ENCODE data around the gene CAMKK1. TPM values are rescaled to one million over a fixed set of nuclear protein-coding genes. Genes with fewer than 3 reads are reported as not detected.

The CAMKK1 gene
- total and polyA plus RNA-seq, 9 of the 15 experiments (the other 6 are each of a cell fraction or from before 2014, with no cell fraction given) = 0.34 to 7.5 (median 4.9) TPM

DNA sequence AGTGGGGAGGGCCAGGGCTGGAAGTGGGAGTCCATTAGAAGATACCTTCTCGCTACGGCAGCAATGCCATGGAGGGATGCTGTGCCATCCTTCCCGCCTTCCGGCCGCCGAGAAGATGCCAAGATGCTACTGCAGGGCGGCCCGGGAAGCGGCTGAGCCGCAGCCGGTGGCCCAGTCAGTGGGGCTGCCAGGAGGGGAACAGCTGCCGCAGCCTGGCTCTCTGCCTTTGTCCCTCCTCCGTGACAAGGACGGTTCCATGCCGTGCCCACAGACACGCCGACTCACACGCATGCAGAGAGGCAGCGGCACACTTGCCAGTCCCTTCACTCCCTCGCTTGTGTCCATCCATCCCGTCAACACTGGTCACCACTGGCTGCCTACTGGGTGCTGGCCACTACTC, 26.6 kb downstream of the CAMKK1 start:
- H3K9me3 ChIP-seq (replicated peaks; ENCODE audit: control insufficient read depth, insufficient read depth, low read depth, low read length) = no peaks in the 10 kb centered on the region
- peaks cover 5 to 20% of the 10 kb centered on the region in 2 experiments; a peak in 4 of 5 replicates for H3K4me1 ChIP-seq (replicated peaks in 1 of 2; ENCODE audit: control insufficient read depth in 2 of 2, insufficient read depth in 2 of 2, low read length in 2 of 2)
- no TSS peak for BruUV-seq (replicated peaks)
- no peaks in the 10 kb centered on the region for H3K79me2 ChIP-seq (ENCODE audit: control insufficient read depth, insufficient read depth, low read length)
- ChIA-PET POLR2A (no interaction called here), CTCF (ENCODE audit: low intra/inter-chr PET ratio) (no interaction called here)
- H4K20me1 ChIP-seq (replicated peaks; ENCODE audit: control insufficient read depth, insufficient read depth, low read length) = no peaks in the 10 kb centered on the region
- no peak overlapping the region for H2AFZ ChIP-seq (ENCODE audit: low read depth, low read length)
- no peak overlapping the region for H3K27ac ChIP-seq (ENCODE audit: extremely low read depth, low read depth, low read length)
- TF ChIP-seq TCFL5 (CRISPR knock-in tag; conservative IDR thresholded peaks at IDR 0.05) = no peak
- no peak for TF ChIP-seq JUN (IDR thresholded peaks at IDR 0.05; ENCODE audit: borderline replicate concordance, low read depth, low read length)
- TF ChIP-seq JUN (CRISPR knock-in tag; IDR thresholded peaks at IDR 0.05; ENCODE audit: borderline replicate concordance) = no peak
- no peak for TF ChIP-seq PHF8 (IDR thresholded peaks at IDR 0.05; ENCODE audit: borderline replicate concordance, low read length)
- TF ChIP-seq, protein P1, sequence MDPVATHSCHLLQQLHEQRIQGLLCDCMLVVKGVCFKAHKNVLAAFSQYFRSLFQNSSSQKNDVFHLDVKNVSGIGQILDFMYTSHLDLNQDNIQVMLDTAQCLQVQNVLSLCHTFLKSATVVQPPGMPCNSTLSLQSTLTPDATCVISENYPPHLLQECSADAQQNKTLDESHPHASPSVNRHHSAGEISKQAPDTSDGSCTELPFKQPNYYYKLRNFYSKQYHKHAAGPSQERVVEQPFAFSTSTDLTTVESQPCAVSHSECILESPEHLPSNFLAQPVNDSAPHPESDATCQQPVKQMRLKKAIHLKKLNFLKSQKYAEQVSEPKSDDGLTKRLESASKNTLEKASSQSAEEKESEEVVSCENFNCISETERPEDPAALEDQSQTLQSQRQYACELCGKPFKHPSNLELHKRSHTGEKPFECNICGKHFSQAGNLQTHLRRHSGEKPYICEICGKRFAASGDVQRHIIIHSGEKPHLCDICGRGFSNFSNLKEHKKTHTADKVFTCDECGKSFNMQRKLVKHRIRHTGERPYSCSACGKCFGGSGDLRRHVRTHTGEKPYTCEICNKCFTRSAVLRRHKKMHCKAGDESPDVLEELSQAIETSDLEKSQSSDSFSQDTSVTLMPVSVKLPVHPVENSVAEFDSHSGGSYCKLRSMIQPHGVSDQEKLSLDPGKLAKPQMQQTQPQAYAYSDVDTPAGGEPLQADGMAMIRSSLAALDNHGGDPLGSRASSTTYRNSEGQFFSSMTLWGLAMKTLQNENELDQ (CRISPR knock-in tag; IDR thresholded peaks at IDR 0.05; ENCODE audit: borderline replicate concordance) = no peak
- TF ChIP-seq POLR2G (IDR thresholded peaks at IDR 0.05; ENCODE audit: low read depth, low read length) = 0 out of 2 replicates have a peak, but pooled peaks have one; percentile 5
- TF ChIP-seq CCNT2 (IDR thresholded peaks at IDR 0.05; ENCODE audit: borderline replicate concordance, extremely low read depth, insufficient read length, low read depth, low read length) = no peak
- TF ChIP-seq KLF1 (tag; IDR thresholded peaks at IDR 0.05) = no peak
- TF ChIP-seq YBX1 (IDR thresholded peaks at IDR 0.05) = no peak
- no peak for TF ChIP-seq NR3C1 (CRISPR knock-in tag; IDR thresholded peaks at IDR 0.05)
- H3K27me3 ChIP-seq (ENCODE audit: control insufficient read depth in 2 of 2, insufficient read depth in 2 of 2, low read length in 2 of 2) = no peaks in the 10 kb centered on the region
- no peak overlapping the region for H3K4me3 ChIP-seq
- intact Hi-C loops (cut with micrococcal nuclease) (no loop called here), in situ Hi-C loops (cut with MboI) (no loop called here)
- FAIRE-seq = no peak
- 96% methylated on average over 11 of the region's 21 CpGs for WGBS (ENCODE audit: insufficient coverage, low coverage, missing lambda C conversion rate)
- H3K4me2 ChIP-seq (ENCODE audit: insufficient read depth, low read length) = no peak overlapping the region
- no peak overlapping the region for H3K9ac ChIP-seq (ENCODE audit: insufficient read depth in 1 of 2, low read depth in 2 of 2, low read length in 2 of 2)
- peaks cover 6% of the 10 kb centered on the region; the same call in 2 of the 3 replicates for H3K36me3 ChIP-seq (ENCODE audit: control insufficient read depth, insufficient read depth, low read length)
- no peak for DNase-seq (ENCODE audit: extremely low read depth in 1 of 4, low spot score in 3 of 4)
- no peaks in the 10 kb centered on the region for H3K9me1 ChIP-seq (ENCODE audit: control insufficient read depth, insufficient read depth, low read length)
- ATAC-seq = no peak
